CD4-positive, alpha-beta memory T cell (primary cell): ENCODE measurements around the gene LRPAP1. TPM values are rescaled to one million over a fixed set of nuclear protein-coding genes. Genes with fewer than 3 reads are reported as not detected.
A peak's percentile ranks its signal among the peaks of the same experiment; 100 is the strongest.

Source experiments
- CTCF ChIA-PET: fragments of 350-600 bp; sonication (Branson Sonifier 250); formaldehyde crosslinking; loops from one replicate; lab custom pipeline; 2021; ENCODE audit warnings: inconsistent platforms; ENCODE audit not compliant: partially characterized antibody; lab: Charles Lee
- POLR2A ChIA-PET: fragments of 350-600 bp; sonication (Branson Sonifier 250); formaldehyde crosslinking; loops from one replicate; lab custom pipeline; 2021; ENCODE audit not compliant: partially characterized antibody; lab: Charles Lee
- DNase-seq, 5 donors: peaks; one replicate each; pipeline versions ENCODE4 v3.0.0 to v3.0.0-alpha.2; 2020 to 2022; ENCODE audit warnings: mixed read lengths in 1 of 5
- H3K27ac ChIP-seq: one replicate; pipeline ENCODE4 v1.7.0; 2013; ENCODE audit warnings: low read depth, low read length
- H3K27me3 ChIP-seq: 2 replicates; pipeline ENCODE4 v1.7.0; 2013; ENCODE audit warnings: mild to moderate bottlenecking, low read length, moderate library complexity; ENCODE audit not compliant: insufficient read depth
- H3K36me3 ChIP-seq: 2 replicates; pipeline ENCODE4 v1.7.0; 2013; ENCODE audit warnings: mild to moderate bottlenecking, low read length, moderate library complexity; ENCODE audit not compliant: insufficient read depth
- H3K4me1 ChIP-seq: 2 replicates; pipeline ENCODE4 v1.7.0; 2013; ENCODE audit warnings: mild to moderate bottlenecking, low read length, moderate library complexity; ENCODE audit not compliant: insufficient read depth
- H3K4me3 ChIP-seq, 2 donors: one replicate each; pipeline ENCODE4 v1.7.0; 2013; ENCODE audit warnings: low read length in 2 of 2, mild to moderate bottlenecking in 1 of 2
- H3K9me3 ChIP-seq, 2 donors: one replicate each; pipeline ENCODE4 v1.7.0; 2013; ENCODE audit warnings: low read length in 2 of 2, control low read depth in 1 of 2; ENCODE audit not compliant: control insufficient read depth in 1 of 2
- H3K27ac Mint-ChIP-seq, 7 donors: one replicate each; pipeline ENCODE4 v1.8.0; 2020 to 2021; ENCODE audit warnings: mixed read lengths in 7 of 7, mild to moderate bottlenecking in 6 of 7, inconsistent platforms in 3 of 7, moderate library complexity in 3 of 7
- H3K27me3 Mint-ChIP-seq, 2 donors: one replicate each; pipeline ENCODE4 v1.8.0; 2020 to 2021; ENCODE audit warnings: mixed read lengths in 2 of 2
- H3K36me3 Mint-ChIP-seq, 2 donors: one replicate each; pipeline ENCODE4 v1.8.0; 2020 to 2021; ENCODE audit warnings: mixed read lengths in 2 of 2, inconsistent platforms in 1 of 2, mild to moderate bottlenecking in 1 of 2
- H3K4me1 Mint-ChIP-seq, 4 donors: one replicate each; pipeline ENCODE4 v1.8.0; 2020 to 2021; ENCODE audit warnings: mixed read lengths in 4 of 4, mild to moderate bottlenecking in 1 of 4
- H3K4me3 Mint-ChIP-seq, 8 donors: one replicate each; pipeline ENCODE4 v1.8.0; 2020 to 2021; ENCODE audit warnings: mixed read lengths in 8 of 8, mild to moderate bottlenecking in 7 of 8, moderate library complexity in 6 of 8, inconsistent platforms in 3 of 8
- H3K9me3 Mint-ChIP-seq, 8 donors: one replicate each; pipeline ENCODE4 v1.8.0; 2020 to 2021; ENCODE audit warnings: mixed read lengths in 8 of 8, mild to moderate bottlenecking in 5 of 8, inconsistent platforms in 3 of 8, moderate library complexity in 1 of 8
- intact Hi-C: fragments of 100-400 bp; cut with micrococcal nuclease; formaldehyde crosslinking; loops from one replicate; pipeline ENCODE4 v1.15.1; 2023
- polyA plus RNA-seq, 2 donors: library from polyadenylated mRNA; unstranded; fragments of 300-500 nt; fragmentation: Illumina TruSeq; gene quantifications; one replicate each; pipeline ENCODE4 v1.2.3, GENCODE V29; 2021
- total RNA-seq, 2 experiments: library from RNA; stranded (reverse); gene quantifications; one replicate each; pipeline ENCODE4 v1.2.3, GENCODE V29; 2021

Gene LRPAP1
- total and polyA plus RNA-seq, 4 experiments from 2014 or later = 84.7 to 122 (median 91.1) TPM

GRCh38 chr4:3516836-3517730, 15.1 kb downstream of the LRPAP1 start:
- no peak overlapping the region for H3K4me3 Mint-ChIP-seq
- H3K27ac ChIP-seq = no peak overlapping the region
- H3K9me3 Mint-ChIP-seq = peaks cover 0 to 3% (median 0%) of the 10 kb centered on the region in 8 donors
- peak in 1 of 5 donors; percentile 33 for DNase-seq
- no peak overlapping the region for H3K4me3 ChIP-seq
- H3K27ac Mint-ChIP-seq = peak overlapping the region in 1 of 7 donors; percentile 29
- peaks cover 53 to 73% of the 10 kb centered on the region in 2 donors for H3K36me3 Mint-ChIP-seq
- CTCF ChIA-PET = no interaction called here
- intact Hi-C loops = no loop called here
- no peaks in the 10 kb centered on the region for H3K27me3 Mint-ChIP-seq
- H3K4me1 Mint-ChIP-seq = no peaks in the 10 kb centered on the region
- peaks cover 69% of the 10 kb centered on the region for H3K36me3 ChIP-seq
- POLR2A ChIA-PET = no interaction called here
- H3K9me3 ChIP-seq = no peaks in the 10 kb centered on the region
- H3K4me1 ChIP-seq = no peaks in the 10 kb centered on the region
- H3K27me3 ChIP-seq = no peaks in the 10 kb centered on the region

DNA sequence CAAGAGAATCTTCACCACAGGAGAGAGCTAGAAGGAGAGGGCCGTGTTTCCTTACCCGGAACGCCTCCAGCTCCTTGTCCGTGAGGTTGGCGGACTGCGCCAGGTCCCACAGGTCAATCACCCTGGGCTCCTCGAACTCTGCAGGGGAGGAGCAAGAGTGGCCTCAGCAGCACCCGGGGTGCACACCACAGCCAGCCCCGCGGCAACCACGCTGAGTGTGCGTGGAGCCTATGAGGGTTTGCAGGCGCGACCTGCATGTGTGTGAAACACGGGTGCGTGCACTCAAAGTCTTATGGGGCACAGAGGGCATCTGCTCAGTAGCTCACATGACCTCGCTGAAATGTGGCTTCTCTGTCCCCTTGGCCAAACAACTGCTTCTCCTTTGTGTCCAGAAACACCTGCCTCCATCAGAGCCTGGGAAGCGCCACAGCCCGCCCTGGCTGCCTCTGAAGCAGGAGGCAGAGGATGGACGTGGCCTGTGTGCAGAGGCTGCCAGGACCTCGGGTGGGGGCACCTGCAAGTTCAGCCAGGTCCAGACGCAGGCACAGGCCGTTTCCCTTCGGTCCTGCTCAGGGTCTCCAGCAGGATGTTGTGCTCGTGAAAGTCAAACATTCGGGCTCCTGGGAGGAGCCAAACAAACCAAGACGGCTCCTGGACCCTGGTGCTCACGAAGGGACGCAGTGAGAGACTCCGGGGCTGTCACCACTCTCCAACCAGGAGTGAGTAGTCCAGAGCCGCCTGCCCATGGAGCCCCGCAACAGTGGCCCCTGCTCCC, 16.0 kb downstream of the LRPAP1 start:
- peaks cover 66% of the 10 kb centered on the region for H3K36me3 ChIP-seq
- no peak overlapping the region for H3K27ac Mint-ChIP-seq
- H3K27me3 Mint-ChIP-seq = no peaks in the 10 kb centered on the region

GRCh38 chr4:3515646-3516045, 16.6 kb downstream of the LRPAP1 start:
- H3K4me3 Mint-ChIP-seq = no peak overlapping the region
- no peaks in the 10 kb centered on the region for H3K4me1 ChIP-seq
- H3K27me3 Mint-ChIP-seq = no peaks in the 10 kb centered on the region
- no peak overlapping the region for H3K27ac Mint-ChIP-seq
- peak in 1 of 5 donors; percentile 5 for DNase-seq
- peaks cover 0 to 2% (median 0%) of the 10 kb centered on the region in 4 donors for H3K4me1 Mint-ChIP-seq
- H3K4me3 ChIP-seq = no peak overlapping the region
- intact Hi-C loops = no loop called here
- H3K27me3 ChIP-seq = no peaks in the 10 kb centered on the region
- ChIA-PET CTCF (interaction anchor here (1.3 to 1.5 kb wide), 2 partner anchors 10 to 365 kb away, joined by 3 read pairs; no protein-coding TSS in a partner anchor), POLR2A (no interaction called here)
- H3K27ac ChIP-seq = no peak overlapping the region
- H3K36me3 Mint-ChIP-seq = peaks cover 57 to 77% of the 10 kb centered on the region in 2 donors
- H3K9me3 ChIP-seq = no peaks in the 10 kb centered on the region
- H3K36me3 ChIP-seq = peaks cover 61% of the 10 kb centered on the region
- peaks cover 0 to 3% (median 0%) of the 10 kb centered on the region in 8 donors for H3K9me3 Mint-ChIP-seq

More for the DNA sequence above, 16.0 kb downstream of the LRPAP1 start:
- Histone ChIP-seq H3K9me3 (no peaks in the 10 kb centered on the region), H3K27ac (no peak overlapping the region), H3K4me1 (no peaks in the 10 kb centered on the region), H3K27me3 (no peaks in the 10 kb centered on the region), H3K4me3 (no peak overlapping the region)
- peaks cover 52 to 72% of the 10 kb centered on the region in 2 donors for H3K36me3 Mint-ChIP-seq
- H3K4me1 Mint-ChIP-seq = no peaks in the 10 kb centered on the region
- DNase-seq = peak in 1 of 5 donors; percentile 17
- ChIA-PET POLR2A (no interaction called here), CTCF (no interaction called here)
- H3K4me3 Mint-ChIP-seq = no peak overlapping the region
- peaks cover 0 to 3% (median 0%) of the 10 kb centered on the region in 8 donors for H3K9me3 Mint-ChIP-seq
- intact Hi-C loops = no loop called here

DNA sequence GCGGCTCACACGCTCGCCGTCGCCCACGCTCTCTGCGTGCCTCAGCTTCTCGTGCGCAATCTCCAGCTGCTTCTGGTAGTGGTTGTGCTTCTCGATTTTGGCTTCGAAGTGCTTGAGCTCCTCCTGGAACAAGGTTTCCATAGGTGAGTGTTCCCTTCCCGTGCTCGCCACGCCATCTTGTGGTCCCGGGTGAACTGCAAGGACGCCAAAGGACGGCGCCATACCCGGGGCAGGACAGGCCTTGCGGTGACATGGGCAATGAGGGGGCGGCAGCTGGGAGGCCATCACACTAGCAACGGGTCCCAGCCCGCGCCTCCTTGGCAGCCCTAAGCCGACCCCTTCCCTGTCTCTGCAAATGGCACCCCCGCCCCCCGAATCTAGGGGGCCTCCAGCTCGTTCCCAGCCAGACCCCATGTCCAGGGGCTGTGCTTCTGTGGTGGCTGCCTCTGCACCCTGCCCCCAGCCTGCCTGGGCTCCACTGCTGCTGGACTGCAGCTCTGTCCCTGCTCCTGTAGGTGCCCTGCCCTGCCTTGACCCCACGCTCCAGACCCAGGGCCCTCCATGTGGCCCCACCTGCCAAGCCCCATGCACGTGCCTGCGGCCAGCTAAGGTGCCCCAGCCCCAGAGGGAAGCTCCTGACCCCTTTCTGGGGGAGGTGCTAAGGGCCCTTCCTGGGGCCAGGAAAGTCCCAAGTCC, 17.3 kb downstream of the LRPAP1 start:
- DNase-seq = peak in 1 of 5 donors; percentile 31
- H3K27ac Mint-ChIP-seq = peak overlapping the region in 1 of 7 donors; percentile 6
- peaks cover 0 to 2% (median 0%) of the 10 kb centered on the region in 4 donors for H3K4me1 Mint-ChIP-seq
- Histone ChIP-seq H3K27ac (no peak overlapping the region), H3K4me1 (no peaks in the 10 kb centered on the region), H3K27me3 (no peaks in the 10 kb centered on the region), H3K4me3 (no peak overlapping the region), H3K9me3 (no peaks in the 10 kb centered on the region), H3K36me3 (peaks cover 54% of the 10 kb centered on the region)
- intact Hi-C loops = no loop called here
- peaks cover 0 to 3% (median 0%) of the 10 kb centered on the region in 8 donors for H3K9me3 Mint-ChIP-seq
- POLR2A ChIA-PET = no interaction called here
- peaks cover 58 to 77% of the 10 kb centered on the region in 2 donors for H3K36me3 Mint-ChIP-seq
- H3K27me3 Mint-ChIP-seq = no peaks in the 10 kb centered on the region
- no peak overlapping the region for H3K4me3 Mint-ChIP-seq
- CTCF ChIA-PET = interaction anchor here (1.3 to 1.5 kb wide), 2 partner anchors 9 to 365 kb away, joined by 3 read pairs; no protein-coding TSS in a partner anchor

DNA sequence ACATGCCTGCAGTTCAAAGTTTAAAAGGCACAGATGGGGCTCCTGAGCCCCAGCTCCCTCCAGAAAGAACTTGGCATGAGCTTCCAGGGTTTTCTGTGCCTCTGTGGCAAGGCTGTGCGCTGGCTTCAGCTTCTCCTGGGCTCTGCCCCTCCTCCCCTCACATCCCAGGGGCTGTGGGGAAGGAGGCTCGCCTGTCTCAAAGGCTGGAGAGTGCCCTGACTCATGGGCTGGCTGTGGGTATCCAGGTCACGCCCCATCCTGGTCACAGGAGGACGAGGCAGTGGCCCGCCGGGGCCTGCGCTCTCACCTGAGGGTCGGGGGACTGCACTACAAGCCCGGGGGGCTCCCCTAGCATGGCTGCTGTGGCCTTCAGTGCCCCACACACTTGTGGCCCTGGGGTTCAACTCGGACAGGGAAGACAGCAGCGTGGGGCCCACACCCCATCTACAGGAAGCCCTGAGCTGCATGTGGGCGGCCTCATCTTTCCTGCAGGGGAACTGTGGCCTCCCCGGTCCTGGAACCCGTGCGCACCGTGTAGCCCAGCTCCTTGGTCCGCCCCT, 17.9 kb downstream of the LRPAP1 start:
- ChIA-PET CTCF (interaction anchor here (1.3 to 1.5 kb wide), 2 partner anchors 9 to 366 kb away, joined by 3 read pairs; no protein-coding TSS in a partner anchor), POLR2A (no interaction called here)
- Mint-ChIP-seq H3K9me3 (peaks cover 0 to 3% (median 0%) of the 10 kb centered on the region in 8 donors), H3K27me3 (no peaks in the 10 kb centered on the region), H3K27ac (peak overlapping the region in 1 of 7 donors; percentile 62), H3K4me3 (no peak overlapping the region), H3K36me3 (peaks cover 61 to 73% of the 10 kb centered on the region in 2 donors), H3K4me1 (peaks cover 0 to 2% (median under 1%) of the 10 kb centered on the region in 4 donors)
- peaks cover 47% of the 10 kb centered on the region for H3K36me3 ChIP-seq
- H3K4me3 ChIP-seq = no peak overlapping the region
- DNase-seq = peak in 1 of 5 donors; percentile 24
- no peaks in the 10 kb centered on the region for H3K4me1 ChIP-seq
- no peaks in the 10 kb centered on the region for H3K9me3 ChIP-seq
- intact Hi-C loops = no loop called here
- no peaks in the 10 kb centered on the region for H3K27me3 ChIP-seq
- H3K27ac ChIP-seq = no peak overlapping the region

DNA sequence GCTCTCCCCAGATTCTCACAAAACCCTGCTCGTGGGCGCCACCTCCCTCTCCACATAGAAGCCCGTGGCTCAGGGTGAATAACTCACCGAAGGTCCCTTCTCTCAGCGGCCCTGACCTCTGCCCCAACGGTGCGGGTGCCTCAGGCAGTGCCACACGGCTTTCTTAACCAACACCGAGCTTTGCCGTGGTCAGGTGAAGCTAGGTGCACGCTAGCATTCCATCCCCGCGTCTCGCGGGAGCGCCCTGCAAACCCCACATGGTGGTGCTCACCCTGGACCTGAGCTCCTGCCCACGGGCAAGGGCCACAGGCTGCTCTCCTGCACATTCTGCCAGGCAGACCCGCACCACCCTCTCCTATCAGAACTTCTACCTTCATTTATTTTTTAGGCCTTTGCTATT, 18.4 kb downstream of the LRPAP1 start:
- Histone ChIP-seq H3K4me3 (no peak overlapping the region), H3K27me3 (no peaks in the 10 kb centered on the region), H3K9me3 (no peaks in the 10 kb centered on the region), H3K4me1 (no peaks in the 10 kb centered on the region), H3K27ac (no peak overlapping the region), H3K36me3 (peaks cover 45% of the 10 kb centered on the region)
- Mint-ChIP-seq H3K9me3 (peaks cover 0 to 3% (median 0%) of the 10 kb centered on the region in 8 donors), H3K36me3 (peaks cover 63 to 73% of the 10 kb centered on the region in 2 donors), H3K27me3 (no peaks in the 10 kb centered on the region), H3K4me3 (no peak overlapping the region), H3K27ac (peak overlapping the region in 1 of 7 donors; percentile 62), H3K4me1 (peaks cover 0 to 3% (median 2%) of the 10 kb centered on the region in 4 donors)
- CTCF ChIA-PET = no interaction called here
- DNase-seq = peak in 1 of 5 donors; percentile 37
- intact Hi-C loops = no loop called here
- POLR2A ChIA-PET = no interaction called here
